ENCODE results near the gene MGST3. TPM values are rescaled to one million over a fixed set of nuclear protein-coding genes. Genes with fewer than 3 reads are reported as not detected.
"Not testable (repeated sequence)": the region's sequence is repeated elsewhere in the genome, so short reads cannot be mapped to it uniquely, and the experiment has no call there.

The MGST3 gene
- total RNA-seq, 1 experiment from 2014 or later = 457 TPM

DNA sequence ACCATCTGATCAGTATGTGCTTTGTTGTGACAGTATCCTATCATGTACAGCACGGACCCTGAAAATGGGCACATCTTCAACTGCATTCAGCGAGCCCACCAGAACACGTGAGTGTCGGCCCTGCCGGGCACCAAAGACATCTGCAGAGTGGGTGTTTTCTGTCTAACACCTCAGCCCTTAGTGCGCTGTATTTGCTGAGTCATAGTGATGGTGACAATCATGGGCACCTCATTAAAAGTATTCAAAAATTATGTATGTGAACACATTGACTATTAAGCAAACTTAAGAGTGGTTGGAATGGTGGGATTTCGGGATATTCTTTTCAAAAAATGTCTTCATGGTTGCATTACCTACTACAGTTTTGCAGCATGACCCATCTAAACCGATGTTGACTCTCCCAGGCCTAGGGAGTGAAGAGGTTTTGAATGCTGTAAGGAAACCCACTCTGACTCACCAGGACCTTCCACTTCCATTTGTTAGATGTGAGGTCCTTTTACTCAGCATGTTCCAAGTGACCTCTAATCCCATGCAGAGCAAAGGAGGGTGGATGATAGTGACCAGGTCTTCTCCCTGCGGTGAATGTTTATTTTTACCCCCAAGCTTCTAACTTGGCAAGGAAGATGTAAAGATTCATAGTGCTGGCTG lies 20.1 kb downstream of the MGST3 start:
- peak; percentile 29 for DNase-seq (ENCODE audit: low read depth)

GRCh38 chr1:165658766-165659580 lies 27.9 kb downstream of the MGST3 start:
- not testable (repeated sequence) for DNase-seq (ENCODE audit: low read depth)

- DNase-seq (ENCODE audit: low read depth) = no peak
Measured at GRCh38 chr1:165659581-165659895, 28.5 kb downstream of the MGST3 start.

DNA sequence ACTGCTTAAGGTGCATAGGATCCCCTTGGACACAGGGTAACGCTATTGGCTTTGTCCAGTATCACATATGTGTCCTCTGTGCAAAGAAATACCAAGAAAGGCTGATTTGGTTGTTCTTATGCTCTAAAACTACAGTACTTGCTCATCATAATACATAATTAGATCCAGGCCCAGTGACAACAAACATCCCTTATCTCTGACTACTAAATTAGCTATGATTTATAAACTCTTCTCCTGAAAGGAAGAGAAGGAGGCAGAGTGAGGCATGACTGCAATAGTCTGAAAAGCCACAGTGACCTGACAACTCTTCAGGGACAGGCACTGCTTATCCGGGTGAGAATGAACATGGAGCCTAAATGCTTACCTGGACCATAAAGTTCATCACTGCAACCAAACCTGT lies 30.7 kb downstream of the MGST3 start:
- DNase-seq (ENCODE audit: low read depth) = no peak

DNA sequence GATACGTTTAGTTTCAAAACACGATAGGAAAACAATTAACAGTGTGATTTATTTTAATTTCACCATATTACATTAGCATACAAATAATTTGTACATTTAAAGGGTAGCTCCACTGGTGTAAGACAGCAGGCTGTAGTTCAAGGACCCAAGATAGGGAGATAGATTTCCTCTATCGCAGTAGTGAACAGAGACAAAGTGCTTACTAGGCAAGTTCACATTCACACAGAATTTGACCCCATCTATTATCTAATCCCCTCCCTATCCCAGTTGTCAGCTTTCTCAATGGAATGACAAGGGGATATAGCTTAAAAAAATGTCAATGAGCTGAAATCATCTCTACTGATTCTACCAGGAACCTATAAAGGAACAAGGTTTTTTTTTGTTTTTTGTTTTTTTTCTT lies 31.2 kb downstream of the MGST3 start:
- DNase-seq (ENCODE audit: low read depth) = no peak

- peak; percentile 26 for DNase-seq (ENCODE audit: low read depth)
Measured at GRCh38 chr1:165666152-165666825, 35.3 kb downstream of the MGST3 start.

- DNase-seq (ENCODE audit: low read depth) = no peak
Measured at GRCh38 chr1:165668184-165668583, 37.1 kb downstream of the MGST3 start.

DNA sequence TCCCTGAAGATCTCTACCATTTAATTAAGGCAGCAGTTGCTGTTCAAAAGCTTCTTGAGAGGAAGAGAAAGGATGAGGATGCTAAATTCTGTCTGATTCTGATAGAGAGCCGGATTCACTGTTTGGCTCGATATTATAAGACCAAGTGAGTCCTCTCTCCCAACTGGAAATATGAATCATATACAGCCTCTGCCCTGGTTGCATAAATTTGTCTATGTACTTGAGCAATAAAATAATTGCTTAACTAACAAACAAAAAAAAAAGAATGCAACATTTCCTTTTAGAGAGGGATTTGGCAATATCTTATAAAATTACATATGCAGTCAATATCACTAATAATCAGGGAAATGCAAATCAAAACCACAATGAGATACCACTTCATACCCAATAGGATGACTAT lies 40.5 kb downstream of the MGST3 start:
- DNase-seq (ENCODE audit: low read depth) = no peak

DNA sequence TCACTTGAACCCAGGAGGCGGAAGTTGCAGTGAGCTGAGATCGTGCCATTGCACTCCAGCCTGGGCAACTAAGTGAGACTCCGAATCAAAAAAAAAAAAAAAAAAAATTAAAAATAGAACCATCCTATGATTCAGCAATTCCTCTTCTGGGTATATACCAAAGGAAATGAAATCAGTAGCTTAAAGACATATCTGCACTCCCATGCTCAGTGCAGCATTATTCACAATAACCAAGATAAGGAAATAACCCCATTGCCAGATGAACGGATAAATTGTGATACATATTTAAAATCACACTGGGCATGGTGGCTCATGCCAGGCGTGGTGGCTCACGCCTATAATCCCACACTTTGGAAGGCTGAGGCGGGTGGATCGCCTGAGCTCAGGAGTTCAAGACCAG lies 43.6 kb downstream of the MGST3 start:
- DNase-seq (ENCODE audit: low read depth) = no peak

GRCh38 chr1:165675794-165676193 lies 44.8 kb downstream of the MGST3 start:
- DNase-seq (ENCODE audit: low read depth) = no peak

GRCh38 chr1:165678509-165678908 lies 47.5 kb downstream of the MGST3 start:
- no peak for DNase-seq (ENCODE audit: low read depth)

DNA sequence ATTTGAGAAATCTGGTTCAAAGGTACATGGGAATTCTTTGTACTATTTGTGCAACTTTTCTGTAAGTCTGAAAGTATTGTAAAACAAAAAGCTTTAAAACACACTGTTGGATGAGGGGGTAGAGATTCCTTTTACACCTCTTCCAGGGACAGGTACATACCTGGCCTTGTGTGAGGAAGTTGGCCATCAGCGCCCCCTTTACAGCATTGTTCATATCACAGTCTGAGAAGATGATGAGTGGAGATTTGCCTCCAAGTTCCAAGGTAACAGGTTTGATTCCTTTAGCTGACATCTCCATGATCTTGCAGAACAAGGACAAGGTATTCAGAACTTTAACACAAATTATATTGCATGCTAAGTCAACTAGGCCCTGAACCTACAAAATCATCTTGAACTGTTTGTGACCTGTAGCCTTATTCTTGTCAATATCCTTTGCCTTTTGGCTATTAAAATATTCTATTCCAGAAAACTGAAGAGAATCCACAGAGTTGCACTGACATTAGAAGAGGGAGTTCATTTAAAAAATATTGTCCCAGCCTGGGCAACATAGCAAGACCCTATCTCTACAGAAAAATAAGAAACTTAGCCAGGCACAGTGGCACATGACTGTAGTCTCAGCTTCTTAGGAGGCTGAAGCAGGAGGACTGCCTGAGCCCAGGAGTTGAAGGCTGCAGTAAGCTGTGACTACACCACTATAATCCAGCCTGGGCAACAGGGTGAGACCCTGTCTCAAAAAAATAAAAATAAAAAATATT lies 48.4 kb downstream of the MGST3 start:
- no peak for DNase-seq (ENCODE audit: low read depth)

GRCh38 chr1:165680303-165680702 lies 49.3 kb downstream of the MGST3 start:
- no peak for DNase-seq (ENCODE audit: low read depth)

GRCh38 chr1:165680773-165681172 lies 49.7 kb downstream of the MGST3 start:
- DNase-seq (ENCODE audit: low read depth) = not testable (repeated sequence)

DNA sequence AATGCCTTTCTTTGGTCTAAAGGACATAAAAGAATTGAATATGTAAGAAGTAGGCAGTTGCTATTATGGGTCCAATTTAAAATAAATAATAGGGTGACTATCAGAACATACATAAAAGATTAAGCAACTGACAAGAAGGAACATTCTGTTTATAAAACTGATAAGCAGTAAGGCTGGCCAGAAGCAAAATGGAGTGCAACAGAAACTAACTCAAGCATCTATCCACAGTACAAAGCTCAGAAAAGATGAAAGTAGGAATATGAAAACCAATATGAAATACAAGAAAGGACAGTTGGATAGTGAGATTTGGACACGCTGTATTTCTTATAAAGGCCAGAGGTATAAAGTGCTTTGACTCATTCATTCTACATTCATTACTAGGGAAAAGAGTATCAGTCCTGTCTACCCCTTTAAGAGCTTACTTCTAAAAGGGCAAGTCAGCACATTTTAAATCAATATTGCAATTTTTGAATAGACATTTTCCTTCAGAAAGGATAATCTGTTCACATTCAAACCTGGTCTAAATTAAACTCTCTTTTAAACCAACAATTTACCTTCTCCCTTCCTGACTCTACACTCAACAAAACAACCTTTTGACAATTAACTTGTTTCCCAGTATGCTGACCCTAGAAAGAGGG lies 52.9 kb downstream of the MGST3 start:
- DNase-seq (ENCODE audit: low read depth) = no peak

- DNase-seq (ENCODE audit: low read depth) = no peak
Measured at GRCh38 chr1:165686121-165686970, 55.3 kb downstream of the MGST3 start.

DNA sequence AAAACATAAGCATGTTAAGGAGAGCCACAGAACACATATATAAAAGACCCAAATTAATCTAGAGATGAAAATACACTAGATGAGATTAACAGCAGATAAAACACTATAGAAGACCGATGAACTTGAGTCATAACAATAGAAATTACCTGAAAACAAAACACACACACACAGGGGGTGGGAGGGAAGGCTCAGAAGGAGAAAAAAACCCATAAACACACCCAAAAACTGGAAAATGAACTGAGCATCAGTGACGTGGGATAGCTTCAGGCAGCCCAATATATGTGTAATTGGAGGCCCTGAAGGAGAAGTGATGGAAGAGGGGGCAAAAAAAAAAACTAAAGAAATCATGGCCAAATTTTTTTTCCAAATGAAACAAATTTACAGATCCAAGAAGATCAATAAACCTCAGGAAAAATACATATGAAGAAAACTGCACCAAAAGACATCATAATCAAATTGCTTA lies 56.0 kb downstream of the MGST3 start:
- DNase-seq (ENCODE audit: low read depth) = no peak

DNA sequence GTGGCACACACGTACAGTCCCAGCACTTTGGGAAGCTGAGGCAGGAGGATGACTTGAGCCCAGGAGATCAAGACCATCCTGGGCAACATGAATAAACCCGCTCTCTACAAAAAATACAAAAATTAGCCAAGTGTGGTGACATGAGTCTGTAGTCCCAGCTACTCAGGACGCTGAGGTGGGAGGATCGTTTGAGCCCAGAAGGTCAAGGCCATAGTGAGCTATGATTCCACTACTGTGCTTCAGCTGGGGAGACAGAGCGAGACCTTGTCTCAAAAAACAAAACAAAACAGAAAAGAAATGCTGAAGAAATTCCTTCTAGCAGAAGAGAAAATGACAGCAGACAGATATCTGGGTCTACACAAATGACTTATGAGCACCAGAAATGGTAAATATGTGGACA lies 57.0 kb downstream of the MGST3 start:
- DNase-seq (ENCODE audit: low read depth) = no peak

- no peak for DNase-seq (ENCODE audit: low read depth)
Measured at GRCh38 chr1:165695031-165695430, 64.0 kb downstream of the MGST3 start.

- DNase-seq (ENCODE audit: low read depth) = peak; percentile 79
Measured at GRCh38 chr1:165696625-165697100, 65.6 kb downstream of the MGST3 start.

- DNase-seq (ENCODE audit: low read depth) = peak; percentile 17
Measured at GRCh38 chr1:165697491-165697880, 66.5 kb downstream of the MGST3 start.
